Measurements from ENCODE around the gene DNAJC25. TPM values are rescaled to one million over a fixed set of nuclear protein-coding genes. Genes with fewer than 3 reads are reported as not detected.

Gene DNAJC25
- total RNA-seq, 1 donor from 2014 or later: 12.2 TPM

GRCh38 chr9:111679199-111679598, 48.1 kb downstream of the DNAJC25 start:
- DNase-seq (ENCODE audit: low read depth): no peak
- Histone ChIP-seq H3K9ac (ENCODE audit: low read length) (no peak overlapping the region), H2AFZ (ENCODE audit: low read depth, low read length) (no peak overlapping the region), H3K4me3 (ENCODE audit: insufficient read depth, low read depth, low read length) (no peak overlapping the region), H3K36me3 (ENCODE audit: insufficient read depth, low read length) (peaks cover 3% of the 10 kb centered on the region), H3K27me3 (ENCODE audit: insufficient read depth, low read length) (no peaks in the 10 kb centered on the region), H3K4me2 (ENCODE audit: low read length) (no peak overlapping the region), H3K27ac (ENCODE audit: low read depth, low read length) (no peak overlapping the region), H3K79me2 (ENCODE audit: insufficient read depth, low read length) (no peaks in the 10 kb centered on the region), H3K9me3 (ENCODE audit: insufficient read depth, low read depth, low read length) (no peaks in the 10 kb centered on the region), H3K4me1 (ENCODE audit: insufficient read depth, low read length) (no peaks in the 10 kb centered on the region), H4K20me1 (ENCODE audit: insufficient read depth, low read length) (no peaks in the 10 kb centered on the region)
- H3K36me3 Mint-ChIP-seq (ENCODE audit: low read depth, unreplicated experiment): peaks cover 9% of the 10 kb centered on the region
- FAIRE-seq: no peak
- TF ChIP-seq, protein P1, sequence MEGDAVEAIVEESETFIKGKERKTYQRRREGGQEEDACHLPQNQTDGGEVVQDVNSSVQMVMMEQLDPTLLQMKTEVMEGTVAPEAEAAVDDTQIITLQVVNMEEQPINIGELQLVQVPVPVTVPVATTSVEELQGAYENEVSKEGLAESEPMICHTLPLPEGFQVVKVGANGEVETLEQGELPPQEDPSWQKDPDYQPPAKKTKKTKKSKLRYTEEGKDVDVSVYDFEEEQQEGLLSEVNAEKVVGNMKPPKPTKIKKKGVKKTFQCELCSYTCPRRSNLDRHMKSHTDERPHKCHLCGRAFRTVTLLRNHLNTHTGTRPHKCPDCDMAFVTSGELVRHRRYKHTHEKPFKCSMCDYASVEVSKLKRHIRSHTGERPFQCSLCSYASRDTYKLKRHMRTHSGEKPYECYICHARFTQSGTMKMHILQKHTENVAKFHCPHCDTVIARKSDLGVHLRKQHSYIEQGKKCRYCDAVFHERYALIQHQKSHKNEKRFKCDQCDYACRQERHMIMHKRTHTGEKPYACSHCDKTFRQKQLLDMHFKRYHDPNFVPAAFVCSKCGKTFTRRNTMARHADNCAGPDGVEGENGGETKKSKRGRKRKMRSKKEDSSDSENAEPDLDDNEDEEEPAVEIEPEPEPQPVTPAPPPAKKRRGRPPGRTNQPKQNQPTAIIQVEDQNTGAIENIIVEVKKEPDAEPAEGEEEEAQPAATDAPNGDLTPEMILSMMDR (IDR thresholded peaks at IDR 0.05; ENCODE audit: insufficient read depth, low read depth, low read length): no peak
- no peak for TF ChIP-seq EZH2 (IDR thresholded peaks at IDR 0.05; ENCODE audit: insufficient read depth, low read length)
- H3K4me1 Mint-ChIP-seq (ENCODE audit: low read depth, unreplicated experiment): no peaks in the 10 kb centered on the region
- no peaks in the 10 kb centered on the region for H3K27me3 Mint-ChIP-seq (ENCODE audit: low read depth, unreplicated experiment)
- no peak overlapping the region for H3K27ac Mint-ChIP-seq (ENCODE audit: unreplicated experiment)
- peaks cover 4% of the 10 kb centered on the region for H3K9me3 Mint-ChIP-seq (ENCODE audit: unreplicated experiment)
- no peak overlapping the region for H3K4me3 Mint-ChIP-seq (ENCODE audit: unreplicated experiment)

DNA sequence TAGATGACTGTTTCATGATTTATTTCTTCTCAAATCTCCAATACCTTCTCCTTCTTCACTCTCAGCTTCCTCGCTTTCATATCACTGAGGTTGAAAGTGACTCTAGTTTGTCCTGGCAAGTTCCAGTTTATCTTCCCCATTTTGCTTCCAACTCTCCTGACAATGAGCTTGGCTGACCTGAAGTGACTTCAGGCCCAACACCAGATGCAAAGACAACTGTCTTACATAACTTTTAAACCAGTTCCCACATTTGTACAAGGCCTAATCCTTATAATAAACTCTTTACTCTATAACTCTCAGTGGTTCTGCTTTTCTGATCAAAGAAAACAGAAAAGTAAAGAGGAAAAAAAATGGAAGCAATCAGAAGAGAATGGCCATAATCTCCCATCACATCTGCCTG, 52.3 kb downstream of the DNAJC25 start:
- no peak for DNase-seq (ENCODE audit: low read depth)
- Histone ChIP-seq H3K79me2 (ENCODE audit: insufficient read depth, low read length) (no peaks in the 10 kb centered on the region), H3K4me3 (ENCODE audit: insufficient read depth, low read depth, low read length) (no peak overlapping the region), H3K27ac (ENCODE audit: low read depth, low read length) (no peak overlapping the region), H3K9me3 (ENCODE audit: insufficient read depth, low read depth, low read length) (no peaks in the 10 kb centered on the region), H3K36me3 (ENCODE audit: insufficient read depth, low read length) (peaks cover 3% of the 10 kb centered on the region), H2AFZ (ENCODE audit: low read depth, low read length) (no peak overlapping the region), H3K4me2 (ENCODE audit: low read length) (no peak overlapping the region), H3K27me3 (ENCODE audit: insufficient read depth, low read length) (no peaks in the 10 kb centered on the region), H4K20me1 (ENCODE audit: insufficient read depth, low read length) (no peaks in the 10 kb centered on the region), H3K9ac (ENCODE audit: low read length) (no peak overlapping the region), H3K4me1 (ENCODE audit: insufficient read depth, low read length) (no peaks in the 10 kb centered on the region)
- no peak for FAIRE-seq
- TF ChIP-seq, protein P1 (IDR thresholded peaks at IDR 0.05; ENCODE audit: insufficient read depth, low read depth, low read length): no peak
- no peak for TF ChIP-seq EZH2 (IDR thresholded peaks at IDR 0.05; ENCODE audit: insufficient read depth, low read length)
- Mint-ChIP-seq H3K4me3 (ENCODE audit: unreplicated experiment) (no peak overlapping the region), H3K27me3 (ENCODE audit: low read depth, unreplicated experiment) (no peaks in the 10 kb centered on the region), H3K27ac (ENCODE audit: unreplicated experiment) (no peak overlapping the region), H3K36me3 (ENCODE audit: low read depth, unreplicated experiment) (peaks cover 6% of the 10 kb centered on the region), H3K9me3 (ENCODE audit: unreplicated experiment) (peaks cover 4% of the 10 kb centered on the region), H3K4me1 (ENCODE audit: low read depth, unreplicated experiment) (no peaks in the 10 kb centered on the region)

DNA sequence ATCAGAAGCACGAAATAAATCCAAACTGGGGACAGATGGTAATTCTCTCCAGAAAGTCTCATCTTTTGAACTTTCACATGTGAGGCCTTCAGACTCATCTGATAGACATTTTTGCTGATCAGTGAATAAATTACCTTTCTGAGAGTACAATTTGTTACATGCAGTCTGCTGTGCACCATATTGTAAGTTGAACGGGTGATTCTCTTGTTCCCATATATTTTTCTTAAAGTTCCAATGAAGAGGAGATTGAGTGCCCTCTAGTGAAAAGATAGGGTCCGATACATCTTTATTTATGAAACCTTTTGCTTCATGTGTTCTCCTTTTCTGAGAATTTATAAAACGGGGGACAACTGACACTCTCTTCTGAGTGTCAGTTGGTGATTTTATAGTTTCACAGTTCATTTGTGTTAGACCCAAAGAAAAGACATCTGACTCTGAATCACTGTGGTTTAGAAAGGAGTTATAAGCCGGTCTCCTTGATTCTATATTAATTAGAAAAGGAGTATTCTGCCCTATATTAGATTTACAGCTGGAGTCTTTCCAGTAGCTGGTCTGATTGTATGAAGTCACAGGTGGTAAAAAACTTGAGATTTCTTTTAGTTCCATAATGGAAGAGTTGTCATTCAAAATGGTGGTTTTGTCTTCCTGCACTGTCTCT, 60.7 kb downstream of the DNAJC25 start:
- Histone ChIP-seq H3K4me2 (ENCODE audit: low read length) (no peak overlapping the region), H3K4me1 (ENCODE audit: insufficient read depth, low read length) (no peaks in the 10 kb centered on the region), H3K36me3 (ENCODE audit: insufficient read depth, low read length) (no peaks in the 10 kb centered on the region), H2AFZ (ENCODE audit: low read depth, low read length) (no peak overlapping the region), H4K20me1 (ENCODE audit: insufficient read depth, low read length) (no peaks in the 10 kb centered on the region), H3K9ac (ENCODE audit: low read length) (no peak overlapping the region), H3K4me3 (ENCODE audit: insufficient read depth, low read depth, low read length) (no peak overlapping the region), H3K27ac (ENCODE audit: low read depth, low read length) (no peak overlapping the region), H3K27me3 (ENCODE audit: insufficient read depth, low read length) (no peaks in the 10 kb centered on the region), H3K9me3 (ENCODE audit: insufficient read depth, low read depth, low read length) (no peaks in the 10 kb centered on the region), H3K79me2 (ENCODE audit: insufficient read depth, low read length) (no peaks in the 10 kb centered on the region)
- DNase-seq (ENCODE audit: low read depth): peak; percentile 31
- Mint-ChIP-seq H3K9me3 (ENCODE audit: unreplicated experiment) (no peaks in the 10 kb centered on the region), H3K27ac (ENCODE audit: unreplicated experiment) (no peak overlapping the region), H3K4me1 (ENCODE audit: low read depth, unreplicated experiment) (no peaks in the 10 kb centered on the region), H3K27me3 (ENCODE audit: low read depth, unreplicated experiment) (no peaks in the 10 kb centered on the region), H3K4me3 (ENCODE audit: unreplicated experiment) (no peak overlapping the region), H3K36me3 (ENCODE audit: low read depth, unreplicated experiment) (no peaks in the 10 kb centered on the region)
- TF ChIP-seq, protein P1 (IDR thresholded peaks at IDR 0.05; ENCODE audit: insufficient read depth, low read depth, low read length): peak; percentile 22
- no peak for TF ChIP-seq EZH2 (IDR thresholded peaks at IDR 0.05; ENCODE audit: insufficient read depth, low read length)
- peak; percentile 50 for FAIRE-seq
